Ishikawa (cell line): ENCODE data around the gene EPB42.

Experiments used
- CEBPB ChIP-seq: IDR thresholded peaks from 2 replicates; pipeline ENCODE4 v1.6.1; 2012
- CREB1 ChIP-seq: IDR thresholded peaks from 2 replicates; pipeline ENCODE4 v1.6.1; 2012; ENCODE audit warnings: low read depth
- EGR1 ChIP-seq: IDR thresholded peaks from 2 replicates; pipeline ENCODE4 v1.6.1; 2012
- EP300 ChIP-seq: IDR thresholded peaks from 2 replicates; pipeline ENCODE4 v1.6.1; 2012; ENCODE audit warnings: borderline replicate concordance
- FOXM1 ChIP-seq: IDR thresholded peaks from 2 replicates; pipeline ENCODE4 v1.6.1; 2012; ENCODE audit warnings: low read depth, borderline replicate concordance
- NFIC ChIP-seq: IDR thresholded peaks from 2 replicates; pipeline ENCODE4 v1.6.1; 2012
- RAD21 ChIP-seq: IDR thresholded peaks from 2 replicates; pipeline ENCODE4 v1.6.1; 2012; ENCODE audit warnings: low read depth
- TAF1 ChIP-seq: IDR thresholded peaks from 2 replicates; pipeline ENCODE4 v1.6.1; 2012; ENCODE audit warnings: low read depth, mild to moderate bottlenecking
- TCF12 ChIP-seq: IDR thresholded peaks from 2 replicates; pipeline ENCODE4 v1.6.1; 2012; ENCODE audit warnings: low read depth
- TEAD4 ChIP-seq: IDR thresholded peaks from 2 replicates; pipeline ENCODE4 v1.6.1; 2012
- YY1 ChIP-seq: IDR thresholded peaks from 2 replicates; pipeline ENCODE4 v1.6.1; 2012; ENCODE audit warnings: low read depth
- ZBTB7A ChIP-seq: IDR thresholded peaks from 2 replicates; pipeline ENCODE4 v1.6.1; 2012; ENCODE audit warnings: low read depth
- TF ChIP-seq, protein P1 (sequence below): IDR thresholded peaks from 2 replicates; pipeline ENCODE4 v1.6.1; 2012
- TF ChIP-seq, protein P2 (sequence below): IDR thresholded peaks from 2 replicates; pipeline ENCODE4 v1.6.1; 2012; ENCODE audit warnings: low read depth, mild to moderate bottlenecking
- TF ChIP-seq, protein P3 (sequence below): IDR thresholded peaks from 2 replicates; pipeline ENCODE4 v1.6.1; 2012

Gene EPB42

DNA sequence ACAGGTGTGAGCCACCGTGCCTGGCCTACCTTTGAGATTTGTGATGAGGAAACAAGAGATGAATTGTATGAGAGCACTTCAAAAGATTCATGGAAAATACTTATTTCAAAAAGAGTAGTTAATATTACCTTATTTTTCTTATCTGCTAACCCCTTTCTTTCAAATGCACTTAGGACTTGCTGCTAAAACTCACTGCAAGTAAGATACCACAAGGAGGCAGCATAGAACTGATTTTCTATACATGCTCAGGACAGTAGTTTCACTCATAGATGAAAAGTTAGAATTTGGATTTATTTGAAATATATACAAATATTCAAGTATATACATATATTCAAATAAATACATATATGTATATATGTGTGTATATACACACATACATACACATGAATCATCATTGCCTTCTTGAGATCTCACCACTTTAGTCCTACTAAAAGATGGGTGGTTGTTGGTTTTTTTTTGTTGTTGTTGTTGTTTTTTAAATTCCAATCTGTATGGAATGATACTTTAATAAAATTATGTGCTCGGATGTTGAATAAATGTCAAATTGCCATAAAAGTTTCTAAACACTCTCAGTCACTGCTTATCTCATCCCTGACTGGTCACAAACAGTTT, 33.2 kb downstream of the EPB42 start:
- no peak for TF ChIP-seq CREB1
- TF ChIP-seq, protein P1, sequence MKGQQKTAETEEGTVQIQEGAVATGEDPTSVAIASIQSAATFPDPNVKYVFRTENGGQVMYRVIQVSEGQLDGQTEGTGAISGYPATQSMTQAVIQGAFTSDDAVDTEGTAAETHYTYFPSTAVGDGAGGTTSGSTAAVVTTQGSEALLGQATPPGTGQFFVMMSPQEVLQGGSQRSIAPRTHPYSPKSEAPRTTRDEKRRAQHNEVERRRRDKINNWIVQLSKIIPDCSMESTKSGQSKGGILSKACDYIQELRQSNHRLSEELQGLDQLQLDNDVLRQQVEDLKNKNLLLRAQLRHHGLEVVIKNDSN: no peak
- peak; percentile 67 for TF ChIP-seq RAD21

DNA sequence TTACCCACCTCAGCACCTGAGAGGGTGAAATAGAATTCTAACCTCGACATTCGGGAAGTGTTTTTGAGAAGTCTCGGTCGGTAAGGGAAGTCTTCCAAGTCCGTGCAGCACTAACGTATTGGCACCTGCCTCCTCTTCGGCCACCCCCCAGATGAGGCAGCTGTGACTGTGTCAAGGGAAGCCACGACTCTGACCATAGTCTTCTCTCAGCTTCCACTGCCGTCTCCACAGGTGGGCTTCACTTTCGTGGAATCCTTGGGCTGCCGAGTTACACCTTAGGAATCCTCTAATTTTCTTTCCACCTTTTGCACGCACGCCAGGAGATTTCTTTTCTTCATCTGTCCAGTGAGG, 34.8 kb downstream of the EPB42 start:
- TF ChIP-seq, protein P2, sequence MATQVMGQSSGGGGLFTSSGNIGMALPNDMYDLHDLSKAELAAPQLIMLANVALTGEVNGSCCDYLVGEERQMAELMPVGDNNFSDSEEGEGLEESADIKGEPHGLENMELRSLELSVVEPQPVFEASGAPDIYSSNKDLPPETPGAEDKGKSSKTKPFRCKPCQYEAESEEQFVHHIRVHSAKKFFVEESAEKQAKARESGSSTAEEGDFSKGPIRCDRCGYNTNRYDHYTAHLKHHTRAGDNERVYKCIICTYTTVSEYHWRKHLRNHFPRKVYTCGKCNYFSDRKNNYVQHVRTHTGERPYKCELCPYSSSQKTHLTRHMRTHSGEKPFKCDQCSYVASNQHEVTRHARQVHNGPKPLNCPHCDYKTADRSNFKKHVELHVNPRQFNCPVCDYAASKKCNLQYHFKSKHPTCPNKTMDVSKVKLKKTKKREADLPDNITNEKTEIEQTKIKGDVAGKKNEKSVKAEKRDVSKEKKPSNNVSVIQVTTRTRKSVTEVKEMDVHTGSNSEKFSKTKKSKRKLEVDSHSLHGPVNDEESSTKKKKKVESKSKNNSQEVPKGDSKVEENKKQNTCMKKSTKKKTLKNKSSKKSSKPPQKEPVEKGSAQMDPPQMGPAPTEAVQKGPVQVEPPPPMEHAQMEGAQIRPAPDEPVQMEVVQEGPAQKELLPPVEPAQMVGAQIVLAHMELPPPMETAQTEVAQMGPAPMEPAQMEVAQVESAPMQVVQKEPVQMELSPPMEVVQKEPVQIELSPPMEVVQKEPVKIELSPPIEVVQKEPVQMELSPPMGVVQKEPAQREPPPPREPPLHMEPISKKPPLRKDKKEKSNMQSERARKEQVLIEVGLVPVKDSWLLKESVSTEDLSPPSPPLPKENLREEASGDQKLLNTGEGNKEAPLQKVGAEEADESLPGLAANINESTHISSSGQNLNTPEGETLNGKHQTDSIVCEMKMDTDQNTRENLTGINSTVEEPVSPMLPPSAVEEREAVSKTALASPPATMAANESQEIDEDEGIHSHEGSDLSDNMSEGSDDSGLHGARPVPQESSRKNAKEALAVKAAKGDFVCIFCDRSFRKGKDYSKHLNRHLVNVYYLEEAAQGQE: no peak
- TF ChIP-seq, protein P1: no peak
- TF ChIP-seq RAD21: no peak
- no peak for TF ChIP-seq YY1
- TF ChIP-seq, protein P3, sequence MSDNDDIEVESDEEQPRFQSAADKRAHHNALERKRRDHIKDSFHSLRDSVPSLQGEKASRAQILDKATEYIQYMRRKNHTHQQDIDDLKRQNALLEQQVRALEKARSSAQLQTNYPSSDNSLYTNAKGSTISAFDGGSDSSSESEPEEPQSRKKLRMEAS: no peak
- no peak for TF ChIP-seq TEAD4
- no peak for TF ChIP-seq EP300
- TF ChIP-seq EGR1: no peak
- TF ChIP-seq TAF1: no peak
- no peak for TF ChIP-seq TCF12

DNA sequence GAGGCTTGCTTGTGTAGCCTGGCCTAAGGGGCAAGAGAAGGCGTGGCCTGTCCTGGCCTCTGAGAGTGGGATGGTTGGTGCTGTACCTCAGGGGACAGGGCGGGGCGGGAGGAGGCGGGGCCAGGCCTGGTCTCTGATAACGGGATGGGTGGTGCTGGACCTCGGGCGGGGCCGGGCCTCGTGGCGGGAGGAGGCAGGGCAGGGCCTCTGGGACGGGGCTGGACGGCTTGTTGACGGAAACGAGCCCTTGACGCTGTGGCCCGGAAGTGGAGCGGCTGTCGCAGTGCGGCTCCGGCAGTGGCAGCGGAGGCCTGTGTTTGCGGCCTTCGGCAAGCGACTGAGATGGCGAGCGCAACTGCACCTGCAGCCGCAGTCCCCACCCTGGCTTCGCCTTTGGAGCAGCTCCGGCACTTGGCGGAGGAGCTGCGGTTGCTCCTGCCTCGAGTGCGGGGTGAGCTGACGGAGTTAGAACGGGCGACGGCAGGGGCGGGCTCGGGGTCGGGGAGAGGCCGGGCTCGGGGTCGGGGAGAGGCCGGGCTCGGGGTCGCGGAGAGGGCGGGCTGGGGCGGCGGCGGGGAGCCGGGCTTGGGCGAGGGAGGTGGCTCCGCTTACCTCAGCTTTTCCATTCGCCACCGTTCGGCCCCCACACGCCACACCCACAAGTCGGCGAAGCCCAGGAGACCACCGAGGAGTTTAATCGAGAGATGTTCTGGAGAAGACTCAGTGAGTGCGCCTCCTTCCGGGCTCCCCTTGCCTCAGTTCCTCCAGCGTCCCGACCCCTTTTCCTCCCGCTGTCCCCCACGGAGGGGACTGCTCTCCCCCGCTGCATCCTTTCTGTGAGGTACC, 35.4 kb downstream of the EPB42 start, which contains the start of gene CCNDBP1:
Gene CCNDBP1, plus strand, starts transcription at position 247 of the 846 bp plus-strand sequence. Its CDS starts 96 bp downstream, at position 343.
- no peak for TF ChIP-seq CREB1
- TF ChIP-seq, protein P2: no peak
- TF ChIP-seq EGR1: no peak
- no peak for TF ChIP-seq CEBPB
- peak; percentile 74 for TF ChIP-seq TAF1
- no peak for TF ChIP-seq EP300
- peak; percentile 53; the same call in 1 of the 2 replicates for TF ChIP-seq YY1
- TF ChIP-seq TEAD4: no peak
- TF ChIP-seq TCF12: peak; percentile 19; the same call in 1 of the 2 replicates
- TF ChIP-seq NFIC: no peak
- TF ChIP-seq, protein P1: 0 out of 2 replicates have a peak, but pooled peaks have one; percentile 40
- TF ChIP-seq, protein P3: peak; percentile 87
- TF ChIP-seq RAD21: no peak
- TF ChIP-seq FOXM1: no peak
- no peak for TF ChIP-seq ZBTB7A

DNA sequence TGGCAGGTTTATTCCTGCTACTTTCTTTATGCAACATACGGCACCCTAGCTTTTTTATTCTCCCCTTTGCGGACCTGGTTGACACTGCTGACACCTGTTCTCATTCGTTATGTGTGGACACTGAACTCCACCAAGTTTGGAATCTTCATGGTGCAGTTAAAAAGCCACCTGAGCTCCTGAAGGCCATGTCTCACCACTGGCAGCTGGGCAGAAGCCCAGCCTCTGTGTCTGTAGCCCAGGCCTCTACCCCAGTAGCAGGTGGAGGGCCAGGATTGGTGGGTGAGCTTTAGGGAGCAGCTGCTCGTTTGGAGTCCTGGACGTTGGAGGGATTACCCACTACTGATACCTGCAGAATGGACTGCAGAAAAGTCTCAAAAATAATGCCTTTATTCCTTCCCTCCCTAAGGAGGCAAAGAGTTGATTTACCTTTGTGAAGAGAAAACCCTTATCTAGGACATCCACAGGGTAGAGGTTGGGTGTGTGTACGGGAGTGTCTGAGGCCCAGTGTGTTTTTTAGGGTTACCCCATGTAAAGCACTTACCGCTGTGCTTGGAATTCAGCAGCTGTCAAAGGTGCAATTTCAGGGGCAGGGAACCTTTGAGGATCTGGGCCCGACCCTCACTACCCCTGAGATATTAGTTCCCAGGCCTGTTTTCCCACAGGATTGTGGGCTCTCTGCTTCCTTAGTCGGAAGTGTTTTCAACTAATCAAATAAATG, 36.3 kb downstream of the EPB42 start:
- TF ChIP-seq YY1 (no peak), NFIC (no peak), TCF12 (no peak), EGR1 (no peak)

DNA sequence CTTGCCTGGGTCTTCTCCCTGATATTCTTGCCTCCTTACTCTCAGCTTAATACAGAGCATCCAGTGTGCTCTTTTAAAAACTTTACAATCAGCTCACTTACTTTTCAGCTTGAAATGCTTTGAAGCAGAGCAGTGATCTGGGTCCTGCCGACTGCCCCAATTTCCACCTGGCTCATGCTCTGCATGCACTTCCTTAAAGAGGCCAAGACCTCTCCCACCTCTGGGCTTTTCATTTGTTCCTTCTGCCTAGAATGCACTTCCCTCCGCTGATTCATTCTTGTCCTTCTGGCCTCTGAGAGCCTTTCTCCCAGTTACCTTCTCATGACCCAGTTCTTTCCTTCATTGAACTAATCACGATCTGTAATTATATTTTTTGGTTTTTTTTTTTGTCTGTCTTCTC, 37.5 kb downstream of the EPB42 start:
- TF ChIP-seq CEBPB: no peak

DNA sequence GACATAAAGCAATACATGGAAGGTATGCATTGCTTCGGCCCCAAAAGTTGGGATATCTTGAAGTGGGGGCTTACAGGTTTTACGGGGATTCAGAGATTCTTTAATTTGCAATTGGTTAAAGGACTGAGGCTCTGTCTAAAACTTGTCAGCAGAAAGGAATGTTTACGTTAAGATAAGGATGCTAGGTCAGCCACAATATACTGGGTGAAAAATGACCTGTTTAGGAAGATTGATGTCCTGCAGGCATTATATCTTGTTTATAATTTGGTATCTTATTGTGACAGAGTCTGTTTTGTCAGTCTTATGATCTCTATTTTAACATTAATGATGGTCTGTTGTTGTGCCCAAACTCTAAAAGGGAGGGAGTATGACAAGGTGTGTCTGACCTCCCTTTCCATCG, 50.9 kb downstream of the EPB42 start:
- TF ChIP-seq RAD21 (no peak), EP300 (no peak), ZBTB7A (no peak), TEAD4 (no peak), FOXM1 (no peak), EGR1 (no peak)
- TF ChIP-seq, protein P3: no peak
- TF ChIP-seq, protein P2: no peak
